K562 (cell line): ENCODE measurements around the gene SAXO1. TPM values are rescaled to one million over a fixed set of nuclear protein-coding genes. Genes with fewer than 3 reads are reported as not detected.

Experiments
- ATAC-seq: fragments of 200-7000 bp; cut with Tn5 transposase; 3 replicates; pipeline ENCODE4 v1.9.1; 2020; ENCODE audit warnings: moderate library complexity
- BruUV-seq: library from RNA; stranded (reverse); fragments of 400-500 nt; replicated peaks from 2 replicates; lab custom pipeline; 2021; lab: Mats Ljungman, UMichigan
- CTCF ChIA-PET: fragments of 300-600 bp; formaldehyde crosslinking; extraction: SDS; loops from one replicate; lab custom pipeline; 2021; ENCODE audit warnings: low intra/inter-chr PET ratio; lab: Yijun Ruan, JAX
- POLR2A ChIA-PET: fragments of 300-600, 350-650 bp; sonication (Branson Sonifier 250); formaldehyde crosslinking; extraction: SDS; loops from one replicate; lab custom pipeline; 2021; ENCODE audit warnings: antibody characterized with exemption, inconsistent platforms; lab: Yijun Ruan, JAX
- DNase-seq, 4 experiments: peaks; one replicate each; pipeline versions ENCODE4 v3.0.0 to v3.0.0-alpha.2; 2011 to 2018; ENCODE audit warnings: low spot score in 3 of 4, mixed read lengths in 3 of 4; ENCODE audit errors: extremely low read depth in 1 of 4
- FAIRE-seq: peaks from 2 replicates; lab custom pipeline; 2011; peaks lifted over from hg19 to GRCh38; lab: Jason Lieb, UNC
- H2AFZ ChIP-seq: 2 replicates; pipeline ENCODE4 v1.6.0; 2011; ENCODE audit warnings: low read depth, low read length, control low read depth, inconsistent platforms
- H3K27ac ChIP-seq: fragments of 200-600 bp; 3 replicates; pipeline ENCODE4 v1.8.0; 2011; ENCODE audit warnings: low read depth, mild to moderate bottlenecking, control low read depth, inconsistent platforms, low read length, moderate library complexity, mixed read lengths; ENCODE audit errors: extremely low read depth
- H3K27me3 ChIP-seq, 2 experiments: fragments of 300-600 bp in 1 of 2; 2 replicates in 1 of 2; 3 replicates in 1 of 2; pipeline versions ENCODE4 v1.6.0 to v1.8.0; 2011; ENCODE audit warnings: inconsistent platforms in 2 of 2, low read length in 2 of 2, mild to moderate bottlenecking in 1 of 2, mixed read lengths in 1 of 2, moderate library complexity in 1 of 2; ENCODE audit not compliant: control insufficient read depth in 2 of 2, insufficient read depth in 2 of 2
- H3K36me3 ChIP-seq: fragments of 300-600 bp; 3 replicates; pipeline ENCODE4 v1.8.0; 2011; ENCODE audit warnings: mild to moderate bottlenecking, low read length, inconsistent platforms; ENCODE audit not compliant: control insufficient read depth, insufficient read depth
- H3K4me1 ChIP-seq, 2 experiments: fragments of 200-600 bp in 1 of 2; replicated peaks in 1 of 2; 2 replicates in 1 of 2; 3 replicates in 1 of 2; pipeline versions ENCODE4 v1.5.1 to v1.8.0; 2011; ENCODE audit warnings: inconsistent platforms in 2 of 2, low read length in 2 of 2, mild to moderate bottlenecking in 1 of 2, mixed read lengths in 1 of 2, moderate library complexity in 1 of 2; ENCODE audit not compliant: control insufficient read depth in 2 of 2, insufficient read depth in 2 of 2
- H3K4me2 ChIP-seq: 2 replicates; pipeline ENCODE4 v1.6.1; 2011; ENCODE audit warnings: low read length, control low read depth, inconsistent platforms, mixed read lengths; ENCODE audit not compliant: insufficient read depth
- H3K4me3 ChIP-seq: fragments of 200-600 bp; sonication (generic), shearing (Covaris generic); 2 replicates; pipeline ENCODE4 v1.5.1; 2016; ENCODE audit warnings: control low read depth, inconsistent platforms
- H3K79me2 ChIP-seq: fragments of 200-600 bp; 3 replicates; pipeline ENCODE4 v1.8.0; 2011; ENCODE audit warnings: low read length, inconsistent platforms; ENCODE audit not compliant: control insufficient read depth, insufficient read depth
- H3K9ac ChIP-seq, 2 experiments: 2 replicates each; pipeline versions ENCODE4 v1.6.0 to v1.6.1; 2011; ENCODE audit warnings: low read depth in 2 of 2, low read length in 2 of 2, control low read depth in 1 of 2, inconsistent platforms in 1 of 2, mild to moderate bottlenecking in 1 of 2, mixed read lengths in 1 of 2; ENCODE audit not compliant: insufficient read depth in 1 of 2
- H3K9me1 ChIP-seq: one replicate; pipeline ENCODE4 v1.6.0; 2011; ENCODE audit warnings: inconsistent platforms, mild to moderate bottlenecking, low read length, moderate library complexity; ENCODE audit not compliant: control insufficient read depth, insufficient read depth
- H3K9me3 ChIP-seq: replicated peaks from 2 replicates; pipeline ENCODE4 v1.5.1; 2011; ENCODE audit warnings: low read depth, low read length, inconsistent platforms; ENCODE audit not compliant: control insufficient read depth, insufficient read depth
- H4K20me1 ChIP-seq: replicated peaks from 2 replicates; pipeline ENCODE4 v1.6.1; 2011; ENCODE audit warnings: low read length, inconsistent platforms, mixed read lengths; ENCODE audit not compliant: control insufficient read depth, insufficient read depth
- CAMTA2 ChIP-seq: fragments of 250-450 bp; sonication (Bioruptor Pico); conservative IDR thresholded peaks from 2 replicates; pipeline ENCODE4 v1.5.1; 2022
- CTBP1 ChIP-seq: fragments of 450-650 bp; IDR thresholded peaks from 2 replicates; pipeline ENCODE4 v1.6.1; 2016; ENCODE audit warnings: borderline replicate concordance
- DMBX1 ChIP-seq: fragments of 250-450 bp; sonication (Bioruptor Pico); IDR thresholded peaks from 2 replicates; pipeline ENCODE4 v1.8.0; 2022; ENCODE audit warnings: inconsistent platforms, mild to moderate bottlenecking, moderate library complexity, borderline replicate concordance
- IFI16 ChIP-seq: fragments of 250-450 bp; sonication (Bioruptor Pico); IDR thresholded peaks from 2 replicates; pipeline ENCODE4 v2.1.2; 2022; ENCODE audit warnings: mild to moderate bottlenecking, inconsistent platforms
- MED1 ChIP-seq: sonication (generic); formaldehyde crosslinking; IDR thresholded peaks from 2 replicates; pipeline ENCODE4 v1.8.1; 2023; ENCODE audit warnings: missing genetic modification reagents, borderline replicate concordance
- NELFE ChIP-seq: IDR thresholded peaks from 2 replicates; pipeline ENCODE4 v1.6.1; 2011; ENCODE audit warnings: mild to moderate bottlenecking; ENCODE audit not compliant: insufficient read depth, insufficient read length
- PRMT5 ChIP-seq: sonication (generic); formaldehyde crosslinking; IDR thresholded peaks from 2 replicates; pipeline ENCODE4 v1.5.0; 2020; ENCODE audit warnings: missing genetic modification reagents
- ZNF24 ChIP-seq: fragments of 450-650 bp; IDR thresholded peaks from 2 replicates; pipeline ENCODE4 v1.6.1; 2016
- ZNF561 ChIP-seq: fragments of 450-650 bp; formaldehyde crosslinking; conservative IDR thresholded peaks from 2 replicates; pipeline ENCODE4 v1.4.0; 2020; ENCODE audit warnings: mild to moderate bottlenecking, moderate library complexity
- WGBS: fragments of 100-300 bp; shearing (Covaris generic); methylation state at CpG from one replicate; pipeline ENCODE4 v1.1.6; 2016; ENCODE audit warnings: low coverage, mixed read lengths; ENCODE audit not compliant: insufficient coverage; ENCODE audit errors: missing lambda C conversion rate; 5-methylcytosine and 5-hydroxymethylcytosine counted together
- in situ Hi-C: fragments of 300-500 bp; cut with MboI; formaldehyde crosslinking; loops from 4 replicates; pipeline ENCODE4 v1.15.0; 2018; ENCODE audit warnings: inconsistent platforms, mixed read lengths
- intact Hi-C: fragments of 100-400 bp; cut with micrococcal nuclease; formaldehyde crosslinking; loops from 2 replicates; pipeline ENCODE4 v1.14.2; 2022
- polyA plus RNA-seq, 8 experiments: library from polyadenylated mRNA; depleted of rRNA in 4 of 8; stranded (reverse) in 5 of 8; unstranded in 3 of 8; fragments of >200 nt; fragmentation: Nextera tagmentation in 2 of 8; fragmentation: Illumina TruSeq in 1 of 8; extraction: Ambion mirVana in 2 of 8; extraction: Trizol in 1 of 8; gene quantifications; 2 replicates each; pipeline versions ENCODE4 v1.2.1 to v1.2.3, GENCODE V29; 2011 to 2014; ENCODE audit warnings: inconsistent platforms in 1 of 8, missing spikeins in 1 of 8
- total RNA-seq, 7 experiments: library from RNA; depleted of rRNA in 6 of 7; stranded (reverse); fragments of >200 nt in 6 of 7; fragmentation: Illumina TruSeq in 2 of 7; extraction: Trizol in 2 of 7; gene quantifications; 2 replicates each; pipeline versions ENCODE4 v1.2.1 to v1.2.3, GENCODE V29; 2011 to 2021; ENCODE audit warnings: low replicate concordance in 1 of 7

SAXO1 gene
- total and polyA plus RNA-seq, 9 of the 15 experiments (the other 6 are each of a cell fraction or from before 2014, with no cell fraction given), result 0.04 TPM; not detected in 8

GRCh38 chr9:18891946-18892670 lies 140.9 kb downstream of the SAXO1 start:
- intact Hi-C loops (no loop called here), in situ Hi-C loops (no loop called here)
- Histone ChIP-seq H3K4me3 (no peak overlapping the region), H3K79me2 (no peaks in the 10 kb centered on the region), H4K20me1 (no peaks in the 10 kb centered on the region), H3K27ac (no peak overlapping the region), H3K9ac (no peak overlapping the region), H3K9me1 (no peaks in the 10 kb centered on the region), H3K36me3 (no peaks in the 10 kb centered on the region), H3K4me1 (no peaks in the 10 kb centered on the region), H3K4me2 (no peak overlapping the region), H3K27me3 (no peaks in the 10 kb centered on the region), H3K9me3 (no peaks in the 10 kb centered on the region), H2AFZ (no peak overlapping the region)
- POLR2A ChIA-PET, result interaction anchor here (0.7 to 1.2 kb wide), 2 partner anchors 9 to 638 kb away, joined by 3 to 4 read pairs; no protein-coding TSS in a partner anchor
- CTCF ChIA-PET, result no interaction called here
- no peak for DNase-seq
- no peak for FAIRE-seq
- ATAC-seq, result no peak
- 0% methylated on average over 4 of the region's 5 CpGs for WGBS
- TF ChIP-seq IFI16 (no peak), CAMTA2 (CRISPR knock-in tag) (no peak), MED1 (CRISPR knock-in tag) (no peak), ZNF561 (CRISPR knock-in tag) (no peak), PRMT5 (CRISPR knock-in tag) (no peak), DMBX1 (CRISPR knock-in tag) (no peak), NELFE (no peak), ZNF24 (no peak), CTBP1 (no peak)
- no TSS peak for BruUV-seq
